ENCODE data around the gene CNTN4.

- TF ChIP-seq BHLHE40 (IDR thresholded peaks at IDR 0.05; ENCODE audit: borderline replicate concordance) (no peak), HDGF (IDR thresholded peaks at IDR 0.05; ENCODE audit: borderline replicate concordance) (no peak), PKNOX1 (IDR thresholded peaks at IDR 0.05) (no peak), SUZ12 (IDR thresholded peaks at IDR 0.05) (no peak), TARDBP (IDR thresholded peaks at IDR 0.05) (no peak), FOXM1 (IDR thresholded peaks at IDR 0.05; ENCODE audit: borderline replicate concordance) (no peak), ELF4 (IDR thresholded peaks at IDR 0.05) (no peak)
Observed at GRCh38 chr3:3102751-3103150, 1004.1 kb downstream of the CNTN4 start.

Measured in HEK293T (cell line).